T-cell (primary cell): Measurements from ENCODE around the gene ERO1B. TPM values are rescaled to one million over a fixed set of nuclear protein-coding genes. Genes with fewer than 3 reads are reported as not detected.
"Not testable (repeated sequence)": the region's sequence is repeated elsewhere in the genome, so short reads cannot be mapped to it uniquely, and the experiment has no call there.

Experiments used
- ATAC-seq, 4 experiments: fragments of 200-7000 bp in 3 of 4; fragments of 150-1000 bp in 1 of 4; cut with Tn5 transposase; replicated peaks in 1 of 4; 1 replicate in 3 of 4; 2 replicates in 1 of 4; pipeline ENCODE4 v1.10.0; 2021; ENCODE audit warnings: moderate library complexity in 3 of 4, mild to moderate bottlenecking in 2 of 4, moderate number of reproducible peaks in 1 of 4
- CTCF ChIA-PET, 2 donors: fragments of 300-600 bp; sonication (Branson Sonifier 250); formaldehyde crosslinking; loops; one replicate each; lab custom pipeline; 2022; ENCODE audit warnings: antibody characterized with exemption in 2 of 2; lab: Charles Lee
- POLR2A ChIA-PET, 2 donors: fragments of 300-600 bp; sonication (Branson Sonifier 250); formaldehyde crosslinking; loops; one replicate each; lab custom pipeline; 2022; ENCODE audit warnings: antibody characterized with exemption in 2 of 2; lab: Charles Lee
- DNase-seq, 35 experiments: peaks; one replicate each; pipeline versions ENCODE4 v3.0.0 to v3.0.0-alpha.2; 2013 to 2023
- H3K27ac ChIP-seq: one replicate; pipeline ENCODE4 v1.5.1; 2013; ENCODE audit warnings: low read length
- H3K27me3 ChIP-seq, 2 experiments: replicated peaks in 1 of 2; 1 replicate in 1 of 2; 2 replicates in 1 of 2; pipeline versions ENCODE4 v1.6.1 to v1.7.0; 2013; ENCODE audit warnings: low read length in 1 of 2, mixed read lengths in 1 of 2; ENCODE audit not compliant: control insufficient read depth in 2 of 2, insufficient read depth in 2 of 2; ENCODE audit errors: extremely low read depth in 1 of 2
- H3K36me3 ChIP-seq, 2 donors: 1 replicate in 1 of 2; 2 replicates in 1 of 2; pipeline versions ENCODE4 v1.6.1 to v1.7.0; 2013; ENCODE audit warnings: low read length in 1 of 2; ENCODE audit not compliant: control insufficient read depth in 2 of 2, insufficient read depth in 1 of 2; ENCODE audit errors: extremely low read depth in 1 of 2
- H3K4me1 ChIP-seq, 2 experiments: 1 replicate in 1 of 2; 2 replicates in 1 of 2; pipeline versions ENCODE4 v1.6.1 to v1.7.0; 2013; ENCODE audit warnings: low read length in 2 of 2, mixed read lengths in 1 of 2; ENCODE audit not compliant: insufficient read depth in 2 of 2, control insufficient read depth in 1 of 2; ENCODE audit errors: extremely low read depth in 1 of 2
- H3K4me3 ChIP-seq, 2 donors: 1 replicate in 1 of 2; 2 replicates in 1 of 2; pipeline versions ENCODE4 v1.5.1 to v1.7.0; 2013; ENCODE audit warnings: mild to moderate bottlenecking in 2 of 2, low read length in 1 of 2, moderate library complexity in 1 of 2; ENCODE audit not compliant: control insufficient read depth in 1 of 2; ENCODE audit errors: extremely low read depth in 1 of 2
- H3K9me3 ChIP-seq: 2 replicates; pipeline ENCODE4 v1.7.0; 2013
- H3K27ac Mint-ChIP-seq, 2 donors: one replicate each; pipeline ENCODE4 v1.8.0; 2020 to 2021; ENCODE audit warnings: mild to moderate bottlenecking in 2 of 2, mixed read lengths in 2 of 2
- H3K27me3 Mint-ChIP-seq, 2 donors: one replicate each; pipeline ENCODE4 v1.8.0; 2021 to 2022; ENCODE audit warnings: mixed read lengths in 2 of 2
- H3K36me3 Mint-ChIP-seq: one replicate; pipeline ENCODE4 v1.8.0; 2021; ENCODE audit warnings: mixed read lengths
- H3K4me1 Mint-ChIP-seq, 3 donors: one replicate each; pipeline ENCODE4 v1.8.0; 2020 to 2022; ENCODE audit warnings: mixed read lengths in 3 of 3, mild to moderate bottlenecking in 1 of 3
- H3K4me3 Mint-ChIP-seq, 3 donors: one replicate each; pipeline ENCODE4 v1.8.0; 2020 to 2022; ENCODE audit warnings: mild to moderate bottlenecking in 3 of 3, mixed read lengths in 3 of 3, moderate library complexity in 3 of 3
- H3K9me3 Mint-ChIP-seq, 3 donors: one replicate each; pipeline ENCODE4 v1.8.0; 2020 to 2022; ENCODE audit warnings: mixed read lengths in 3 of 3
- WGBS: methylation state at CpG from one replicate; pipeline ENCODE4 v1.1.5; 2013; ENCODE audit warnings: missing lambda C conversion rate; ENCODE audit not compliant: insufficient coverage; 5-methylcytosine and 5-hydroxymethylcytosine counted together
- total RNA-seq, 35 experiments: library from RNA in 6 of 35; stranded (reverse) in 6 of 35; fragments of 120-200 nt in 1 of 35; gene quantifications; one replicate each; pipeline versions ENCODE4 v1.2.1 to v1.2.4 and lab custom pipeline; 2013 to 2026

Gene ERO1B
- total RNA-seq (10 to 100 TPM; 11.3 to 15.4 (median 12.4) TPM), total RNA-seq (lab: John Stamatoyannopoulos, UW) (10.2 to 62.1 (median 40.6) reads per million in 29 experiments)
- 11.9 TPM for total RNA-seq (2013)

- Histone ChIP-seq H3K27ac (peak within 1 kb of the TSS; percentile 75), H3K36me3 (no peaks in the 10 kb centered on the region), H3K4me3 (peak within 1 kb of the TSS; percentile 71 to 93), H3K9me3 (no peaks in the 10 kb centered on the region), H3K27me3 (no peaks in the 10 kb centered on the region), H3K4me1 (peaks cover 17 to 18% of the 10 kb centered on the region in 2 experiments)
- under 1% methylated on average over 69 of the region's 81 CpGs for WGBS
- POLR2A ChIA-PET = interaction anchor here in 1 of 2 donors (0.6 kb wide), 1 partner anchor 9 kb away, joined by 3 read pairs; no protein-coding TSS in a partner anchor
- H3K9me3 Mint-ChIP-seq = no peaks in the 10 kb centered on the region
- ATAC-seq = peak; percentile 94 to 97 (median 96)
- H3K4me1 Mint-ChIP-seq = peaks cover 49 to 56% (median 55%) of the 10 kb centered on the region in 3 donors
- peaks cover 1% of the 10 kb centered on the region for H3K36me3 Mint-ChIP-seq
- DNase-seq = peak; percentile 94 to 99 (median 97)
- H3K27me3 Mint-ChIP-seq = no peaks in the 10 kb centered on the region
- peak within 1 kb of the TSS; percentile 86 to 91 for H3K27ac Mint-ChIP-seq
- CTCF ChIA-PET = interaction anchor here (0.6 to 0.9 kb wide), 3 partner anchors 100 to 778 kb away, joined by 3 to 5 read pairs (median 3); partner anchors contain the start of gene B3GALNT2 (in 1 of the 2)
- H3K4me3 Mint-ChIP-seq = peak within 1 kb of the TSS; percentile 92 to 96 (median 95)
Observed at GRCh38 chr1:236281654-236282424, at the start of gene ERO1B. Gene ERO1B, minus strand, starts transcription at chr1:236281958. Its CDS starts 175 bp downstream, at chr1:236281783.

GRCh38 chr1:236331412-236331811 is 49.7 kb upstream of the ERO1B start:
- H3K9me3 ChIP-seq, H3K9me3 Mint-ChIP-seq, DNase-seq, H3K4me3 ChIP-seq, H3K4me3 Mint-ChIP-seq, H3K36me3 ChIP-seq, CTCF ChIA-PET, H3K4me1 Mint-ChIP-seq, H3K27me3 Mint-ChIP-seq, H3K27ac Mint-ChIP-seq, ATAC-seq, H3K27ac ChIP-seq, H3K27me3 ChIP-seq, H3K4me1 ChIP-seq, H3K36me3 Mint-ChIP-seq: not testable (repeated sequence)
- WGBS = 93% methylated on average over 3 of the region's 3 CpGs
- POLR2A ChIA-PET = interaction anchor here in 1 of 2 donors (0.6 kb wide), 1 partner anchor 12 kb away, joined by 4 read pairs; no protein-coding TSS in a partner anchor

DNA sequence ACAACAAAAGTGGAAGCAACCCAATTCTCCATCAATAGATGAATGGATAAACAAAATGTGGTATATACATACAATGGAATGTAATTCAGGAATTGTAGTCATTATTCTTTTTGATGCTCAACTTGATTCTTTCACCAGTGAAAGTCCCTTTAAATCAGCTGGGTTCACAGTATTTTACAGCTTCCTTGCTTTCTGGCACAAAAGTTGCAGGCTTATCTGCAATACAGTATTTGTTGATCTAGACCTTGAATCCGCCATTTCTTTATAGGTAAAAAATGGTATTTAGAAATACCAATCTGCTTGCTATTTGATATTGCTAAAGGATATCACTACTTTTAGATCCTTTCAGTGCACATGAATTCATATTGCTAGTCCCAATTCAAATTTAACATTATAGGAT is 44.7 kb upstream of the ERO1B start:
- H3K9me3 ChIP-seq = peaks cover 4% of the 10 kb centered on the region
- DNase-seq = no peak
- H3K27me3 Mint-ChIP-seq = peaks cover 0 to 6% of the 10 kb centered on the region in 2 donors
- POLR2A ChIA-PET = no interaction called here
- WGBS = no CpG with 5 or more reads among the region's 1 CpG
- H3K4me3 ChIP-seq = no peak overlapping the region
- no peak overlapping the region for H3K27ac ChIP-seq
- H3K27me3 ChIP-seq = no peaks in the 10 kb centered on the region
- no peaks in the 10 kb centered on the region for H3K36me3 ChIP-seq
- CTCF ChIA-PET = no interaction called here
- no peak overlapping the region for H3K4me3 Mint-ChIP-seq
- no peaks in the 10 kb centered on the region for H3K4me1 Mint-ChIP-seq
- peaks cover 17 to 24% (median 20%) of the 10 kb centered on the region in 3 donors for H3K9me3 Mint-ChIP-seq
- H3K4me1 ChIP-seq = no peaks in the 10 kb centered on the region
- H3K36me3 Mint-ChIP-seq = no peaks in the 10 kb centered on the region
- no peak for ATAC-seq
- no peak overlapping the region for H3K27ac Mint-ChIP-seq

DNA sequence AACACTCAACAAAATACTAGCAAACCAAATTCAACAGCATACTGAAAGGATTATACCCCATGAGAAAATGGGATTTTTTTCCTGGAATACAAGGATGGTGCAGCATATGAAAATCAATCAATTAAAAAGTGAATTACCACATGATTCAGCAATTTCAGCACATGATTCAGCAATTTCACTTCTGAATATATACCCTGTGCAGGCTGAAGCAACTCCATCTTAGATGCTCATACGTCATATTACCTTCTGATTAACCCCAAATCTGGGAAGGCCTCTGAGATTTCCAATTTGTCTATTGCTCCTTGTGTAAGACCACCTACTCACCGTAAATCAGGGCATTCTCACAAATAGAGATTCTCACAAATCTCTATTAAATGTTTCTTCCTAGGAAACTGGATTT is 43.8 kb upstream of the ERO1B start:
- ChIA-PET POLR2A (no interaction called here), CTCF (no interaction called here)
- H3K27me3 Mint-ChIP-seq = peaks cover 0 to 6% of the 10 kb centered on the region in 2 donors
- no peaks in the 10 kb centered on the region for H3K4me1 Mint-ChIP-seq
- H3K9me3 ChIP-seq = peaks cover 4% of the 10 kb centered on the region
- H3K27me3 ChIP-seq = no peaks in the 10 kb centered on the region
- no peak overlapping the region for H3K27ac Mint-ChIP-seq
- H3K4me1 ChIP-seq = no peaks in the 10 kb centered on the region
- no peak overlapping the region for H3K4me3 ChIP-seq
- 100% methylated on average over 2 of the region's 2 CpGs for WGBS
- peaks cover 23 to 26% (median 24%) of the 10 kb centered on the region in 3 donors for H3K9me3 Mint-ChIP-seq
- H3K36me3 Mint-ChIP-seq = no peaks in the 10 kb centered on the region
- ATAC-seq (no peak), DNase-seq (no peak)
- no peaks in the 10 kb centered on the region for H3K36me3 ChIP-seq
- no peak overlapping the region for H3K4me3 Mint-ChIP-seq
- no peak overlapping the region for H3K27ac ChIP-seq

- Mint-ChIP-seq H3K27ac (no peak overlapping the region), H3K36me3 (no peaks in the 10 kb centered on the region), H3K4me1 (no peaks in the 10 kb centered on the region), H3K4me3 (no peak overlapping the region), H3K27me3 (peaks cover 0 to 6% of the 10 kb centered on the region in 2 donors), H3K9me3 (peaks cover 23 to 26% (median 24%) of the 10 kb centered on the region in 3 donors)
- no peak for DNase-seq
- CTCF ChIA-PET = no interaction called here
- no peak for ATAC-seq
- POLR2A ChIA-PET = no interaction called here
- H3K36me3 ChIP-seq = no peaks in the 10 kb centered on the region
- no peaks in the 10 kb centered on the region for H3K4me1 ChIP-seq
- H3K4me3 ChIP-seq = no peak overlapping the region
- H3K27ac ChIP-seq = no peak overlapping the region
- H3K27me3 ChIP-seq = no peaks in the 10 kb centered on the region
- H3K9me3 ChIP-seq = peaks cover 4% of the 10 kb centered on the region
Observed at GRCh38 chr1:236323819-236324411, 42.2 kb upstream of the ERO1B start.

DNA sequence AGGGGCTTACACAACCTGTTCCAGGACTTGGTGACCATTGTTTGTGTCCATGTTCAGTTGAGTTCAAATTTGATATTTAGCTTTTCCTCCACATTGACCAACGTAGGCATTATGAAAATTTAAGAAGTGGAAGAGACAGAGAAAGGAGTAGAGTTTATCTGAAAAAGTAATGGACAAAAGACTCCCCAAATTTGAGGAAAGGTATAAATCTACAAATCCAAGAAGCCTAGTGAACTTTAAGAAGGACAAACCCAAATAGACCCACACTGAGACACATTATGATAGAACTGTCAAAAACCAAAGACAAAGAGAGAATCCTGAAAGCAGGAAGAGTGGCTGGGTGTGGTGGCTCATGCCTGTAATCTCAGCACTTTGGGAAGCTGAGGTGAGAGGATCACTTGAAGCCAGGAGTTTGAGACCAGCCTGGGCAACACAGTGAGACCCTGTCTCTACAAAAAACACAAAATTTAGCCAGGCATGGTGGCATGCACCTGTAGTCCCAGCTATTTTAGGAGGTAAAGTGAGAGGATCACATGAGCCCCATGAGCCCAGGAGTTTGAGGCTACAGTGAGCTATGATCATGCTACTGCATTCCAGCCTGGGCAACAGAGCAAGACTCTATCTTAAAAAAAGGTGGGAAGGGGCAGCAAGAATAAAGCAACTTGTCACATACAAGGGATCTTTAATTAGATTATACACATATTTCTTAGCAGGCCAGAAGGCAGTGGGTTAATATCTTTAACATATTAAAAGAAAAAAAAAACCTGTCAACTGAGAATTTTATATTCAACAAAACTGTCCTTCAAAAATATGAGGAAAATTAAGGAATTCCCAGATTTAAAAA is 41.0 kb upstream of the ERO1B start:
- Histone ChIP-seq H3K36me3 (no peaks in the 10 kb centered on the region), H3K9me3 (peaks cover 4% of the 10 kb centered on the region), H3K4me1 (no peaks in the 10 kb centered on the region), H3K4me3 (no peak overlapping the region), H3K27ac (no peak overlapping the region), H3K27me3 (no peaks in the 10 kb centered on the region)
- Mint-ChIP-seq H3K27me3 (peaks cover 0 to 6% of the 10 kb centered on the region in 2 donors), H3K27ac (no peak overlapping the region), H3K4me1 (no peaks in the 10 kb centered on the region), H3K36me3 (no peaks in the 10 kb centered on the region), H3K4me3 (no peak overlapping the region), H3K9me3 (peaks cover 23 to 26% (median 24%) of the 10 kb centered on the region in 3 donors)
- ChIA-PET CTCF (no interaction called here), POLR2A (no interaction called here)
- WGBS = no CpG with 5 or more reads among the region's 1 CpG
- no peak for ATAC-seq
- no peak for DNase-seq
